ENCODE data around the gene RFX2. TPM values are rescaled to one million over a fixed set of nuclear protein-coding genes. Genes with fewer than 3 reads are reported as not detected.
A peak's percentile ranks its signal among the peaks of the same experiment; 100 is the strongest.

The RFX2 gene
- total RNA-seq, 4 donors from 2014 or later: 0.31 to 10.5 (median 2.2) TPM

DNA sequence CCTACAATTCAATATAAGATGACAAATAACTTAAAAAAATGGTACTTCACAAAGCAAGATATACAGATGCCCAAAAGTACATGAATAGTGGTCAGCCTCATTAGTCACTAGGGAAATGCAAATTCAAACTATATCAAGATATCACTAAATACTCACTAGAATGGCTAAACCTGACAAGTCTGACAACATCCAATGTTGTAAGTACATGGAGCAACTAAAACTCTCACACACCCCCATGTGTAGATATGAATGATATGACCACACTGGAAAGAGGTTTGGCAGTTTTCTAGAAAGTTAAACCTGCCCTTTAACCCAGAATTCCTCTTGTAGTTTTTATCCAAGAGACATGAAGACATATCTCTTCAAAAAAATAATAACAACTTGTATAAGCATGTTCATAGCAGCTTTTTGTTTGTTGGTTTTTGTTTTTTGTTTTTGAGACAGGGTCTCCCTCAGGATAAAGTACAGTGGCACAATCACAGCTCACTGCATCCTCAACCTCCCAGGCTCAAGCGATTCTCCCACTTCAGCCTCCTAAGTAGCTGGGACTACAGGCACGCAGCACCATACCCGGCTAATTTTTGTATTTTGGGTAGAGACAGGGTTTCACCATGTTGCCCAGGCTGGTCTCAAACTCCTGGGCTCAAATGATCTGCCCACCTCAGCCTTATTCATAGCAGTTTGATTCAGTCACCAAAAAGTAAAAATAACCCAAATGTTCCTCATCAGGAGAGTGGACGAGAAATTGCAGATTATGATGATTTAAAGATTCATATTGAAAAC, 55.1 kb downstream of the RFX2 start:
- peak overlapping the region in 2 of 4 donors; percentile 21 to 91 for H3K27ac ChIP-seq
- in situ Hi-C loops (cut with MboI; ENCODE audit: low sequenced_read_pairs in 4 of 4): no loop called here

GRCh38 chr19:6048793-6049405, 61.4 kb downstream of the RFX2 start:
- H3K4me1 ChIP-seq: peaks cover 0 to 2% of the 10 kb centered on the region in 2 donors
- peak; percentile 34 to 63 for DNase-seq
- TF ChIP-seq POLR2A (IDR thresholded peaks at IDR 0.05): no peak
- TF ChIP-seq, protein P1, sequence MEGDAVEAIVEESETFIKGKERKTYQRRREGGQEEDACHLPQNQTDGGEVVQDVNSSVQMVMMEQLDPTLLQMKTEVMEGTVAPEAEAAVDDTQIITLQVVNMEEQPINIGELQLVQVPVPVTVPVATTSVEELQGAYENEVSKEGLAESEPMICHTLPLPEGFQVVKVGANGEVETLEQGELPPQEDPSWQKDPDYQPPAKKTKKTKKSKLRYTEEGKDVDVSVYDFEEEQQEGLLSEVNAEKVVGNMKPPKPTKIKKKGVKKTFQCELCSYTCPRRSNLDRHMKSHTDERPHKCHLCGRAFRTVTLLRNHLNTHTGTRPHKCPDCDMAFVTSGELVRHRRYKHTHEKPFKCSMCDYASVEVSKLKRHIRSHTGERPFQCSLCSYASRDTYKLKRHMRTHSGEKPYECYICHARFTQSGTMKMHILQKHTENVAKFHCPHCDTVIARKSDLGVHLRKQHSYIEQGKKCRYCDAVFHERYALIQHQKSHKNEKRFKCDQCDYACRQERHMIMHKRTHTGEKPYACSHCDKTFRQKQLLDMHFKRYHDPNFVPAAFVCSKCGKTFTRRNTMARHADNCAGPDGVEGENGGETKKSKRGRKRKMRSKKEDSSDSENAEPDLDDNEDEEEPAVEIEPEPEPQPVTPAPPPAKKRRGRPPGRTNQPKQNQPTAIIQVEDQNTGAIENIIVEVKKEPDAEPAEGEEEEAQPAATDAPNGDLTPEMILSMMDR (IDR thresholded peaks at IDR 0.05 in 4 of 5, conservative IDR thresholded peaks at IDR 0.05 in 1 of 5): peak; percentile 63 to 96 (median 80)
- ATAC-seq: peak; percentile 92 to 95
- in situ Hi-C loops (cut with MboI; ENCODE audit: low sequenced_read_pairs in 4 of 4) (loop anchor here in 3 of 4 donors (5.0 to 25.0 kb wide), 3 partner anchors 73 to 263 kb away; no protein-coding TSS in a partner anchor), intact Hi-C loops (cut with DNase I; ENCODE audit: low total_unique reads) (loop anchor here (1.0 to 5.0 kb wide), 2 partner anchors 76 to 248 kb away; no protein-coding TSS in a partner anchor)
- no peaks in the 10 kb centered on the region for H3K9me3 ChIP-seq
- H3K27me3 ChIP-seq: no peaks in the 10 kb centered on the region
- H3K4me3 ChIP-seq: no peak overlapping the region
- no peaks in the 10 kb centered on the region for H3K36me3 ChIP-seq
- H3K27ac ChIP-seq: no peak overlapping the region

More for the DNA sequence above, 55.1 kb downstream of the RFX2 start:
- no peak overlapping the region for H3K4me3 ChIP-seq
- intact Hi-C loops (cut with DNase I; ENCODE audit: low total_unique reads): loop anchor here (10.0 kb wide), 2 partner anchors 170 to 220 kb away; partner anchors contain the start of gene MLLT1
- H3K36me3 ChIP-seq: no peaks in the 10 kb centered on the region
- H3K9me3 ChIP-seq: no peaks in the 10 kb centered on the region
- no peak for DNase-seq
- TF ChIP-seq, protein P1 (IDR thresholded peaks at IDR 0.05 in 4 of 5, conservative IDR thresholded peaks at IDR 0.05 in 1 of 5): no peak
- no peak for TF ChIP-seq POLR2A (IDR thresholded peaks at IDR 0.05)
- H3K4me1 ChIP-seq: peaks cover 24 to 27% of the 10 kb centered on the region in 2 donors
- no peak for ATAC-seq
- no peaks in the 10 kb centered on the region for H3K27me3 ChIP-seq

GRCh38 chr19:6048348-6048747, 62.0 kb downstream of the RFX2 start:
- in situ Hi-C loops (cut with MboI; ENCODE audit: low sequenced_read_pairs in 4 of 4): loop anchor here in 3 of 4 donors (5.0 to 25.0 kb wide), 3 partner anchors 74 to 264 kb away; no protein-coding TSS in a partner anchor
- TF ChIP-seq, protein P1 (IDR thresholded peaks at IDR 0.05 in 4 of 5, conservative IDR thresholded peaks at IDR 0.05 in 1 of 5): no peak
- TF ChIP-seq POLR2A (IDR thresholded peaks at IDR 0.05): no peak
- H3K27me3 ChIP-seq: no peaks in the 10 kb centered on the region
- H3K27ac ChIP-seq: no peak overlapping the region
- H3K4me1 ChIP-seq: peaks cover 0 to 2% of the 10 kb centered on the region in 2 donors
- no peaks in the 10 kb centered on the region for H3K9me3 ChIP-seq
- intact Hi-C loops (cut with DNase I; ENCODE audit: low total_unique reads): loop anchor here (5.0 kb wide), 1 partner anchor 249 kb away; no protein-coding TSS in a partner anchor
- no peaks in the 10 kb centered on the region for H3K36me3 ChIP-seq
- ATAC-seq: no peak
- DNase-seq: no peak
- no peak overlapping the region for H3K4me3 ChIP-seq

GRCh38 chr19:6047741-6048251, 62.5 kb downstream of the RFX2 start:
- in situ Hi-C loops (cut with MboI; ENCODE audit: low sequenced_read_pairs in 4 of 4) (loop anchor here in 3 of 4 donors (5.0 to 25.0 kb wide), 3 partner anchors 75 to 265 kb away; no protein-coding TSS in a partner anchor), intact Hi-C loops (cut with DNase I; ENCODE audit: low total_unique reads) (loop anchor here (5.0 kb wide), 1 partner anchor 250 kb away; no protein-coding TSS in a partner anchor)
- Histone ChIP-seq H3K27me3 (no peaks in the 10 kb centered on the region), H3K27ac (no peak overlapping the region), H3K4me3 (no peak overlapping the region), H3K4me1 (peaks cover 0 to 2% of the 10 kb centered on the region in 2 donors), H3K9me3 (no peaks in the 10 kb centered on the region), H3K36me3 (no peaks in the 10 kb centered on the region)
- no peak for ATAC-seq
- DNase-seq: no peak
- TF ChIP-seq, protein P1 (IDR thresholded peaks at IDR 0.05 in 4 of 5, conservative IDR thresholded peaks at IDR 0.05 in 1 of 5): peak in 1 of 5 experiments; percentile 40
- TF ChIP-seq POLR2A (IDR thresholded peaks at IDR 0.05): no peak

Measured in gastrocnemius medialis (tissue), 4 donors.